ENCODE results near the gene ZNF837. TPM values are rescaled to one million over a fixed set of nuclear protein-coding genes. Genes with fewer than 3 reads are reported as not detected.

Gene ZNF837
- total RNA-seq, 1 experiment from 2014 or later: 1.6 TPM

GRCh38 chr19:58338825-58339558, 41.8 kb downstream of the ZNF837 start:
- ATAC-seq (no peak), DNase-seq (ENCODE audit: low read depth, low spot score) (no peak)
- Histone ChIP-seq H3K36me3 (ENCODE audit: control insufficient read depth, insufficient read depth, low read length) (no peaks in the 10 kb centered on the region), H3K9me3 (ENCODE audit: control insufficient read depth, insufficient read depth, low read depth, low read length) (0 out of 2 replicates have a peak, but pooled peaks cover 4% of the 10 kb centered on the region), H3K27ac (ENCODE audit: low read length) (no peak overlapping the region), H3K27me3 (ENCODE audit: control insufficient read depth, insufficient read depth, low read length) (no peaks in the 10 kb centered on the region), H3K4me3 (ENCODE audit: low read depth in 2 of 2, low read length in 2 of 2) (no peak overlapping the region), H3K4me1 (ENCODE audit: control insufficient read depth, insufficient read depth, low read length) (no peaks in the 10 kb centered on the region)
- BruUV-seq (replicated peaks): no TSS peak
- TF ChIP-seq TCF7L2 (IDR thresholded peaks at IDR 0.05; ENCODE audit: low read depth, low read length): no peak
- TF ChIP-seq SIN3A (IDR thresholded peaks at IDR 0.05; ENCODE audit: borderline replicate concordance, insufficient read depth, low read depth, low read length): no peak
- TF ChIP-seq REST (IDR thresholded peaks at IDR 0.05; ENCODE audit: insufficient read depth in 1 of 2, low read depth in 2 of 2, low read length in 1 of 2): no peak
- no peak for TF ChIP-seq POLR2AphosphoS5 (IDR thresholded peaks at IDR 0.05; ENCODE audit: low read depth, low read length)
- no peak for TF ChIP-seq CTCF (IDR thresholded peaks at IDR 0.05)
- intact Hi-C loops (cut with micrococcal nuclease; ENCODE audit: unreplicated experiment): no loop called here
- in situ Hi-C loops (cut with HindIII; ENCODE audit: low pct_unique_long_range_greater_than_20kb, low sequenced_read_pairs): no loop called here
- ChIA-PET CTCF (no interaction called here), POLR2A (no interaction called here)

- no peak overlapping the region for H3K27ac ChIP-seq (ENCODE audit: low read length)
- no peaks in the 10 kb centered on the region for H3K27me3 ChIP-seq (ENCODE audit: control insufficient read depth, insufficient read depth, low read length)
- in situ Hi-C loops (cut with HindIII; ENCODE audit: low pct_unique_long_range_greater_than_20kb, low sequenced_read_pairs): no loop called here
- ChIA-PET POLR2A (no interaction called here), CTCF (no interaction called here)
- 0 out of 2 replicates have a peak, but pooled peaks cover 4% of the 10 kb centered on the region for H3K9me3 ChIP-seq (ENCODE audit: control insufficient read depth, insufficient read depth, low read depth, low read length)
- no TSS peak for BruUV-seq (replicated peaks)
- no peaks in the 10 kb centered on the region for H3K36me3 ChIP-seq (ENCODE audit: control insufficient read depth, insufficient read depth, low read length)
- ATAC-seq: no peak
- no peak for TF ChIP-seq REST (IDR thresholded peaks at IDR 0.05; ENCODE audit: insufficient read depth in 1 of 2, low read depth in 2 of 2, low read length in 1 of 2)
- no peak for TF ChIP-seq TCF7L2 (IDR thresholded peaks at IDR 0.05; ENCODE audit: low read depth, low read length)
- TF ChIP-seq SIN3A (IDR thresholded peaks at IDR 0.05; ENCODE audit: borderline replicate concordance, insufficient read depth, low read depth, low read length): no peak
- TF ChIP-seq CTCF (IDR thresholded peaks at IDR 0.05): no peak
- no peak for TF ChIP-seq POLR2AphosphoS5 (IDR thresholded peaks at IDR 0.05; ENCODE audit: low read depth, low read length)
- H3K4me3 ChIP-seq (ENCODE audit: low read depth in 2 of 2, low read length in 2 of 2): no peak overlapping the region
- no peaks in the 10 kb centered on the region for H3K4me1 ChIP-seq (ENCODE audit: control insufficient read depth, insufficient read depth, low read length)
- intact Hi-C loops (cut with micrococcal nuclease; ENCODE audit: unreplicated experiment): no loop called here
- DNase-seq (ENCODE audit: low read depth, low spot score): no peak
Measured at GRCh38 chr19:58338336-58338735, 42.5 kb downstream of the ZNF837 start.
